SKM-1 treated with dmso at 0.1 percent for 144 hours (cell line): ENCODE measurements around the gene SDK2.
A peak's percentile ranks its signal among the peaks of the same experiment; 100 is the strongest.

Experiments
- DNase-seq: peaks from one replicate; lab custom pipeline; 2025; ENCODE audit not compliant: unreplicated experiment; lab: John Stamatoyannopoulos, UW

The SDK2 gene

DNA sequence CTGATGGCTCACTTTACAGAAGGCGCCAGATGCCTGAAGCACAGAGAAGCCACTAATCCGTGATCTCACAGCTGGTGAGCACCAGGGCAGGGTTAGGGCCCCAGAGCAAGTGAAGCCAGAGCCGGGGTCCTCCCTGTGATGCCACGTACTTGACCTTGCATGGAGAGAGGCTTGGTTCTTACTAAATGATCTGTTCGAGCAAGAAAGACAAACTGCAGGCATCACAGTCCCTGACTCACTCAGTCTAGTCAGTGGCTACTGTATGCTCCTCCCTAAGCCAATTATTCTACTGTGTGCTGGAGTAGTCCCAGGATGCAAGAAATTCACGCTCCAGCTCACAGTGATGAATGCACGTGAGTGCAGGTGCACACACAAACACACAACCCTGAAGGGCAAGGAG lies 55.4 kb downstream of the SDK2 start:
- DNase-seq, result no peak

DNA sequence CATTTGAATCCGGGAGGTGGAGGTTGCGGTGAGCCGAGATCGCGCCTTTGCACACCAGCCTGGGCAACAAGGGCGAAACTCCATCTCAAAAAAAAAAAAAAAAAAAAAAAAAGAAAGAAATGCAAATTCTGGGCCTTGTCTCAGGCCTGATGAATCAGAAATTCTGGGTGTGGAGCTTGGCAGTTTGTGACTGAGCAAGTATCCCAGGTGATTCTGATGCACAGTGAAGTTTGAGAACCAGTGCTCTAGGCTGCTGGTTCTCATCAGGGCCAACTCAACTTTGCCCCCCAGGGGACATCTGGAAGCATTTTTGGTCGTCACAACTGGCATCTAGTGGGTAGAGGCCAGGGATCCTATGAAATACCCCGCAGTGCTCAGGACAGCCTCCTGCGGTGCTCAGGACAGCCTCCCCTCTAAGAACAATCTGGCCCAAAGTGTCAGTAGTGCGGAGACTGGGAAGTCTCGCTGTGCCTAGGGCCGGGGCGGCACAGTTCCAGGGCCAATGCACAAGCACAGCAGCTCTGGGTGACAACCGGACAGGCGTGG lies 55.9 kb downstream of the SDK2 start:
- DNase-seq, result no peak

DNA sequence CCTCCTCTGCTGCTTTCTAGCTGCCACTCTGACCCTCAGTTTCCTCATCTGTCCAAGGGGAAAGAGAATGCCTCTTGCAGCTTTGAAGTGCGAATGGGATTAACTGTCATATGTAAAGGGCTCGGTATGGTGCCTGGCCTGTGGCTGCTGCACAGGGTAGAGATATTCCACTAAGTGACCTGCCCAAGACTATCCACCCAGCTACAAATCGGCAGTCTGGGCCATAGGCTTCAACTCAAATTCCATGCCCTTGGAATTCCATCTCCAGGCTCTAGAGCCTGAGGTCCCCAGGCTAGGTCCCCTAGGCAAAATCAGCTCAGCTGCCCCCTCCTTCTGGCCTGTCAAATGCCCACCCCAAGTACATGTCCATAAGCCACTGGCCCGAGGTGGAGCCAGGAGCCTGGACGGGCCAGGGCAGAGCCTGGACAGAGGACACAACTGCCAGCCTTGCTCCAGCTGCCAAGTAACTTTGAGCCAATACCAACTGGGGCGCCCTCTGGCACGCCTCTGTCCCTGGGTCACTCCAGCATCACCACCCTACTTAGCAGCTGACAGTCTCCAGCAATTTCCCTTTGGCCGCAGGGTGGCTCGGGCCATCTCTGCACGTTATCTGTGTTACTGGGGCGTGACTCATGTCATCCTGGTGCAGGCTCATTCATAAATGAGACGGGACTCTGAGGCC lies 57.2 kb downstream of the SDK2 start:
- DNase-seq, result no peak

DNA sequence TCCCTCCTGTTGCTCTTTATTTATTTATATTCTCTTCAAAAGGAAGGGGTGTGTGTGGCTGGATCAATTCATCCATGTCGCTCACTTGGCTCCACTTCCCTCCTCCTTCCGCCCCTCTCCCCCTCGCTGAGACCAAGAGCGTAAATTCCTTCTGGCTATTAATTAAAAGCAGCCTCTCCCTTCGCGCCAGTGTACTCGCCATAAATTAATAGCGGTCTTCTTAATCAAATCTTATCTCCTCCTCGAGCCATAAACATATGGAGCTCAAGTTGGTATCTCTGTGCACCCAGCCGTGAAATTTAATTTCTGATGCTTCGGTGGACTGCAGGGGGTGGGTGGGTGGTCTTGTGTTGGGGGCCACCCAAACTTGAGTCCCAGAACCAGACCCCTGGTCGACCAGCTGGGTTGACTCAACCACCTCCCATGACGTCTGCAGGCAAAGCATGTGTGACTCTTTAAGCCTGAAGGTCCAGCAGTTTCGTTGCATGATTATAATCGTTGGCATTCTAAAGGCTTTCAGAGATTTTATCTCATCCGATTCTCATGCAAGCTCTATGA lies 57.9 kb downstream of the SDK2 start:
- DNase-seq, result no peak

DNA sequence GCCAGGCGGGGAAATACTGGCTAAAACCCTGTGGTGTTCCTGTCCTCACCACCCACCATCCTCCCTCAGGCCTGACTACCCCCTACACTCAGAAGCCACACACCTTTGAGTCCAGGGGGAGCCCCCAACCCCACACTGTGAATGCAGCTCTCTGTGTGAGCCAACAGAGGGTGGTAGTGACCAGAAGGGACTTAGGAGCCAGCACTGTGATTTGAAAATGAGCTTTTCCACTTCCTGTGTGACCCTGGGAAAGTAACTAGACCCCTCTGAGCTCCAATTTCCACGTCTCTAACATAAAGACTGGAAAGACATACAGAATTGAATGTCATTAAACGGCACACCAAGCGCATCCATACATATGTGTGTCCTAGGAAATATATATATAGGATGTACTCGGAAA lies 58.7 kb downstream of the SDK2 start:
- no peak for DNase-seq

DNA sequence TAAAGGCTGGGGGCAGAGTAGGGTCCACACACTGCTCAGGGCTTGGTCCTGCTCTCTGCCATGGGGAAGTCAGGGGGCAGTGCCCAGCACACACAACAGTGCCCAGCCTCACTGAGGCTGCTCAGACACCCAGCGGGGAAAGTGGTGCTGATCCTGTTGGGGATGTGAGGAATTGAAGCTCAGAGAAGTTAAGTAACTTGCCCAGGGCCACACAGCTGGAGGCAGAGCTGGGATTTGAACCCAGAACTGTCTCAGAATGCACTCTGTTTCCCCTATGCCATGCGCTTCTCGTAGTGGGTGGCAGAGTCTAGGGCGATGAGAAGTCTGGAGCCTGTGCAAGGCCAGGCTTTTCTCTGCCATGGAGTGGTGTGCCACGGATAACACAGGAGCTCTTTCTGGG lies 59.3 kb downstream of the SDK2 start:
- no peak for DNase-seq

DNA sequence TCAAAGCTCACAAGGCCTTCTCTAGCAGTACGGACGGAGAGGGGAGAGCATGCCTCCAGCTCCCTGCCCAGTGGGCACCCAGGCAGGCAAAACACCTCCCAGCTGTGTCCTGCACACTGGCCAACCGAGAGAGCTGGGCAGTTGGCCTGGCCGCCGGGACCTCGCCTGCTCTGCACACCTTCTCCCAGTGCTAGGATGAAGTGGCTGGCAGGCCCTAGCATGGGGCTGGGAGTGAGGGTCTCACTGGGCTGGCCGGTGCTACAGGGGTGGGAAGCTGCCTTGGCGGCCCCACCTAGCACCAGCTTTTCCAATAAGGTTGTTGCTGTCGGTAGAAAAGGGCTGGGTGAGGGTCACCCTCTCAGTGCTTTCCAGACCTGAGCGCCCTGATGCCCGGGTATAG lies 60.2 kb downstream of the SDK2 start:
- DNase-seq, result no peak

DNA sequence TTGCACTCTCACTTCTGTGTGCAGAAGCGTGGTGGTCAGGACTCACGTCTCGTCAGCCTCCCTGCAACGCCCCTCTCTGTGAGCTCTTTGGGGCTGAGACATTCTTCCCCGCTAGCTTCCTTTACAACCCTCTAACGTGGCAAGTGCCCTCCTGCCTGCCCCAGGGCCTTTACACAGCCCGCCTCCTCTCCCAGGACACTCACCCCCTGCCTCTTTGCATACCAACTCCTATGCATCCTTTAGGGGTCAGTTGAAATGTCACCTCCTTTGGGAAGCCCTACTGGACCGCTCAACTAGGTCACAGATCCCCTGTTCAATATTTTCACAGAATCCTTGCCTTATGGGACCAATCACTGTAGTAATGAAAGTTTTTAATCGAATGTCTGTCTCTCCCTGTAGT lies 61.4 kb downstream of the SDK2 start:
- DNase-seq, result no peak

DNA sequence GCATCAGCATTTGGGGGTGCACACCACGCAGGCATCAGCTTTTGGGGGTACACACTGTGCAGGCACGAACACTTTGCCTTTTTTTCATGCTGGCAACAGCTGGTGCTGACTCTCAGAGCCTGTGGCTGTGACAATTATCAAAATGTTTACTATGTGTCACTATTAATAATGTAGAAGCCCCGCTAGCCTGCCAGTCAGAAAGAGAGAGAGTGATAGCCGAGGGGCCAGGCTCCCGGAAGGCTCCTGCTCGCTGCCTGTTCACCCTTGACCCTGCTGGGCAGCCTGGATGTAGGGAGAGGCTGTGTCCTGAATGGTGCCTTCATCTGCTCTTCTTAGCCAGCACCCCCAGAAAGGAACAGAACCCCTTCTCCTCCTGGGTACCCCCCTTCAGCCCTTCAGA lies 61.9 kb downstream of the SDK2 start:
- DNase-seq, result no peak

DNA sequence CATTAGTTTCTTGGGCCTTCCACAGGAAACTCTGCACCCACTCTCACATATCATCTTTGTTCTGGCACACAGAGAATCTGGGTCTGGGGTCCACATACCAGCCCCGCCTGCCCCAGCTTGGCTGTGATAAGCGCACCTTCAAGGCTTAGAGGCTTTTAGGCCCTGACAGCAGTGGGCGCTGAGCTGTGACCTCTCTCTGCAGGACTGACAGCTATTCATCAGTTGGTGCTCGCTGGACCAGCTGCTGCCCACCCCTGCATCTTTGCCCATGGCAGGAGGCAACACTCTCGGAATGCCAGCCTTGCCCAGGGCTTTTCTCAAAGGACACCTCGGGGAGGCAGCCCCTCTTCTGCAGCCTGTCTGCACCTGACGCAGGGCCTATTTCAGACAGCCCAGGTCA lies 62.9 kb downstream of the SDK2 start:
- DNase-seq, result no peak

DNA sequence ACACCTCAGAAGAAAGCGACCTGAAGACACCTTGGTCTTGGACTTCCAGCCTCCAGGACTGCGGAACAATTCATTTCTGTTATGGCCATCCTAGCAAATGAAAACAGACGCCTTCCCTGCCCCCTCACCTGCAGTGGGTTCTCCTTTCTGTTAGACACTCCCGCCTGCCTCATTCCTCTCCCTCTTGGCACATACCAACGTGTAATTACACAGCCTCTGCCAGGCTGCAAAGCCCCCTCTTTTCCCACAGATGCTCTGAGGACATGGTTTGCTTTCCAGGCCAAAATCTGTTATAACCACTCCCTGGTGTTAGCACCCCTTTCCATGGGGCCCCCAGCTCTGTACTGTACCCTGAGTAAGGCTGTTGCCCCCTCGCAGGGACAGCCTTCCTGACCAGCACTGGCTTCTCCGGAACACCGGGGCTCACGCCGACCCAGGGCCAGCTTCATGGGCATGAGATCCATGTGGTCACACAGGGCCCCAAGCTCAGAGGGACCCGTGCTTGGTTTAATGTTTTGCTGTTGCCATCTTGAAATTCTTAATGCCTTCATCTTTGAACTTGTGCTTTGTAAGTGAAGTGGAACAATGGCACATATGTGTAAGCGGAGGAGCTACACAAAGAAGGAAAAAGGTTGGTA lies 64.1 kb downstream of the SDK2 start:
- DNase-seq, result no peak

DNA sequence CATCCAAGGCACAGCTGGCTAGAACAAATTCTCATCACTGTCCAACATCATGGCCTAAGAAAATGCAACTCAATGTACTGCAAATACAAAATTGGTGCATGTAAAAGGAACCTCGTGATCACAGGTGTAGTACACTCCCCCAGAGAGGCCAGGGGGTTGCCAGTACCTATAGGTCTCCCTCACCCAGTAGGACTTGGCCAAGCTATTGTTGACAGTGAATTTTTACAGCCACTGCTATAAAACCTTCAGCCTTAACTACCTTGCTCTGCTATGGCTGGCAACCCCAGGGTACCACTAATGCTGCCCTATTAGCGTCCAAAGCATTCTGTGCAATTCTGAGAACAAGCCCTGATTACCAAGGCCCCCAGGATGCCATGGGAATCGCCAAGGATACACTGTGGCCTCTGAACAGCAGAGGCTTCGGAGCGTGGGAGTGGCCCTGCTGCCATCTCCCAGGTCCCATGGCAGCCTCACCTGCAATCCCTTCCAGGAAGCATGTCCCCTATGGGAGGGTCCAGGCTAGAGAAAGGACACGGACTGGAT lies 67.6 kb downstream of the SDK2 start:
- DNase-seq, result no peak

DNA sequence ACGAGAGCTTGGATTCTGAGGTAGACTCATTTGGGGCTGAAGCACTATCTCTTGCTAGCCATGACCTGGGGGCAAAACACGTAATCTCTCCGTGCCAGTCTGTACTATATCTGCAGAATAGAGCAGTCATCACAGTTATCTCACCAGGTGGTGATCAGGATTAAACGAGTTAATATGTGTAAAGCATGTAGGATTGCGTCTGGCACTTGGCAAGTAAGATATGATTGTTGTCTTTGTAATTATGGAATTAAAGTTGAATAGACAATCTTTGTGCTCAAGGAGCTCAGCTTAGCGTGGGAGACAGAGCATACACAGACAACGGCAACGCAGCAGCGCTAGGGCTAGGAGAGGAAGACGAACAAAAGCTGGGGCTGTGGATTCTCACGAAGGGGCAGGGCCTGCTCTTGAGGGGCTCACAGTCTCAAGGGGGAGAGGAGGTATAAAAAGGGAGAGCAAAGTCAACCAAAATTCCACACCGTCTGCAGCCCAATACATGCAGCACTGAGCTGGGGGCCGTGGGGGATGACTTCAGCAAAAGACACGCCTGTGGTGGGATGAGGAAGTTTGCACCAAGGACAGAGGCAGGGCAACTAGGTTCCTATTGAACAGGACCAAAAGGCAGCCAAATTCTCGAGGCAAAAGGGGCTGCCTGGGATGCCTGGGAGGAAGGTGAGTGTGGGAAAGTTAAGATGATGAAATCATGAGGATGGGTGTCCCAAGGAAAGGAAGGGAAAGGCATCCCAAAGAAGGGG lies 68.6 kb downstream of the SDK2 start:
- no peak for DNase-seq

DNA sequence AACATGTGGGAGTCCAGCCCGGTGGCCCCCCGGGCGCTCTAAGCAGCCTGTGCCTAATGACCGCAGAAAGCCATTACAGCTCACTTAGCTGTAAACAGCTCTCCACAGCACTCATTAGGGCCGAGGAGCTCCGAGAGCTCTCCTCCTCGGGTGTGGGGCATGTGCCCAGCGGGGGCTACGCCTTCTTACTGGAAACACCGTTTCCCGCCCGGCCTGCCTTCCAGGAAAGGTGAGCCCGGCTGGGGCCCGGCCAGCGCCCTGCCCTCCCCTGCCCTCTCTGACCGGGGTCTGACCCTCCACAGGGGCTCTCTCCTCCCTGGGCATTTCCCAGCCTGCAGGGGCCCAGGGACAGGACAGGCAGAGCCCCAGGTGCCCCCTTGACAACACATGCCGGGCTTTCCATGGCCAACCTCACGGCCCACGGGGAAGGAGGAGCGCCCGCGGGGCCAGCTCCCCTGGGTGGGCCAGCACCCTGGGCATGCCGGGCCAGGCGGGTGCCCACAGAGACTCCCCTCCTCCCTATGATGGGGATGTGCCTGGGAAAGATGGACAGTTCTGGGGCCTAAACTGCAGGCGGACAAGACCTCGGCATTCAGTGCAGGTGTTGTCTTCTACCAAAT lies 72.6 kb downstream of the SDK2 start:
- no peak for DNase-seq

DNA sequence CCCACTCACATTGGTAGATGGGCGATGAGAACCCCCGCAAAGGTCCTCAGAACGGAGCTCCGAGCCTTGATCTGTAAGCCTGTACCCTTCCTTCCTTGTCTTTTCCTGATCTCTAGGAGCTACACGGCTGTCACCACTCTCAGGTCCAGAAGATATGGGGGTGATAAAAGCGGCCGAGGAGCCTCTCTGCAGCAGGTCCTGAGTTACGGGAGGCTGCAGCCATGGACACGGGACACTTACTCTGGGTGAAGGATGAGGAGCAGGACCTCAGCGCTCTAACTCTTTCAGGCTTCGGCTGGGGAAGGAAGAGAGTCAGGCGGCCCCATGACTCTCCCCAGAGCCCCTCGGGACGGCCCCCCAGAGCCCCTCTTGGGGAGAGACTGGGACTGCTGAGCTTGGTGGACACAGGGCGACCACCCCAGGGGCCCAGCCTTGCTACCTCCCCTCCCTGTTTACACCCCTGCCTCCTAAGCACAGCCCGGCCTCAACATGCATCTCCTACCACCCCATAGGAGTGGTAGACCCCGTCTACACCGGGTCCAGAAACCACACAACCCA lies 74.4 kb downstream of the SDK2 start:
- no peak for DNase-seq

DNA sequence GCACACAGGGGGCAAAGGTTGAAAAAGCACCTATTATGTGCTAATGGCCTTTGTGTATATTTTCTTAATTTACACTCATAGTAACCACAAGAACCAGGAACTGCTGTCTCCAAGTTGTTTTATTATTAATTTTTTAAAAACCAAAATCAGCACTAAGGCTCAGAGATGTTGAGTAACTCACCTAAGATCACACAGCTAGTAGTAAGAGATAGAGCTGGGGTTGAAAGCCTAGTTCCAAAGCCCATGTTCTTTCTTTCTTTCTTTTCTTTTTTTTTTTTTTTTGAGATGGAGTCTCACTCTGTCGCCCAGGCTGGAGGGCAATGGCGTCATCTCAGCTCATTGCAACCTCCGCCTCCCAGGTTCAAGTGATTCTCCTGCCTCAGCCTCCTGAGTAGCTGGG lies 75.3 kb downstream of the SDK2 start:
- no peak for DNase-seq

DNA sequence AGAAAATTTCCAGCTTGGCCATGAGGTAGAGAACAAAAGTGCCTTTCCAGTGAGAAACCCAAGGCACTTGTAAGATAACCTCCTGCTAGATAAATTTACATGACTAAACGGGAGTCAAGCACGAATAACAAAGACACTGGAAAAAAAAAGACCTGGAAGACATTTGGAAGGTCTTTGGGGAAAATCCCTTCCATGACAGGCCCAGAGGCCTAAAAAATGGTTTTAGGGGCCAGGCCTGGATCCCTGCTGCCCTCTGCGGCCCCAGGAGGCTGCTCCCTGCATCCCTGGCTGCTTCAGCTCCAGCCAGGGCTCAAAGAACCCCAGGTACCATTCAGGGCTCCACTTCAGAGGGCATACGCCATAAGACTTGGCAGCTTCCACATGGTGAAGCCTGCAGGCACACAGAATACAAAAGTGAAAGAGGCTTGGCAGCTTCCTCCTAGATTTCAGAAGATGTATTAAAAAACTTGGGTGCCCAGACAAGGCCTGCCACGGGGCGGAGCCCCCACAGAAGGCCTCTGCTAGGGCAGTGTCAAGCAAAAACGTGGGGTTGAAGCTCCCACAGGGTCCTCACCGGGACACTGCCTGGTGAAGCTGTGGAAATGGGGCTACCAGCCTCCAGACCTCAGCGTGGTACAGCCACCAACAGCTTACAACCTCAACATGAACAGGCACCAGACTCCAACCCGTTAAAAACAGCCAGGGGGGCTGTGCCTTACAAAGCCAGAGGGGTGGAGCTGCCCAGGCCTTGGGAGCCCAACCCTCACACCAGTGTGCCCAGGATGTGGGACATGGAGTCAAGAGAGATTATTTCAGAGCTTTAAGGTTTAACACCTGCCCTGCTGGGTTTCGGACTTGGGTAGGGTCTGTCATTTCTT lies 77.1 kb downstream of the SDK2 start:
- DNase-seq, result no peak

DNA sequence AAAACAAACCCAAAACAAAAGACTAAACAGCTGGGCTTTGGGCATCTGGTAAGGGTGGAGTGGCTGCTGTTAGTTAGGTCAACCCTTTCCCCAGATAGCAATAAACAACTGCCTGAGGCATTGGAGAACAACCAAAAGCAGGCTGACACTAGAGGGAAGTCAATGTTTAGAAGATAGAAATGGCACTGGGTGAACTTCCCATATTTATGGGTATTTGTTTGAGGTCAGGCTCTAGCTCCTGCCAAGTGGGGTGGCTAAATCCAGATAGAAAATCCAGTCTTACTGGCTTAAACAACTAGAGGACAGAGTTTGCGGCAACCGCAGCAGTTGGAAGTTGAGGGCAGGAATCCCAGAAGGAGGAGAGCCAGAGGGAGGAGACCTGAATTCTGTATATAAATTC lies 79.4 kb downstream of the SDK2 start:
- DNase-seq, result peak; percentile 33

DNA sequence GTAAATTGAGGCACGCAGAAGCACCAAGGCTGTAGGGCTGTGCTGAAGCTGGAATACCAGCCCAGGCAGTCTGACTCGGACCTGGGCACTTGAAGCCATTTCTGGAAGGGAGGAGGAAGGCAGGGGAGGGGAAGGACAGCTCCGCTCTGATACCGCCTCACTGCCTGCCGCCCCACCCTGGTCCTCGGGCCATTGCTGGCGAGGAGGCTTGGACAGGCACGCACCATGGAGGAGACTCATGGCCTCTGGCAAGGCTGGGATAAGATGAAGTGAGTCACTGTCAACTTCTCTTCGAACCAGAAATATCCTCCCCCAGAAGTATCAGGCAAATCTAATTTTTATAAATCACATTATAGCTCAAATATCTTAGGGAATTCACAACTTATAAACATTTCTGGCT lies 81.3 kb downstream of the SDK2 start:
- no peak for DNase-seq

DNA sequence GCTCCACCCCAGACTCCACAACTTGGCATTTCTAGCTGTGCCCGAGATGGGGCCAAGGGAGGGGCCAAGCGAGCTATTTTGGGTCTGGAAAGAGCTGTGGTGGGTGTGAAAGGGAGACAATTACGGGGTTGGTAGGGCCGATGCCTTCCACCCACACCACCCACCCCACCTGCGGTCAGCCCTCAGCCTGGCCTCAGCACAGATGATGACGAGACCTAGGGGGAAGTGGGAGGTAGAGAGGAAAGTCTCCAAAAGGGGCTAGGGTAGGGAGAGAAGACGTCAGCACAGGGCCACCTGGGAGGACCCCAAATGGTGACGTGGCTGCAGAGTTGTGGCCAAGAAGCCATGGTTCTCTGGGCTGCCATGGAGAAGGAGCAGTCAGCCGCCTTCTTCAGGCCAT lies 83.1 kb downstream of the SDK2 start:
- DNase-seq, result no peak
